Prostate gland (tissue), 2 donors: ENCODE measurements around the gene COLGALT1.

Source experiments
- POLR2AphosphoS5 ChIP-seq: sonication (generic); formaldehyde crosslinking; IDR thresholded peaks from one replicate; pipeline ENCODE4 v1.6.1; 2017; ENCODE audit warnings: antibody characterized with exemption
- TF ChIP-seq, protein P1 (sequence below), 4 experiments: fragments of 200-600 bp in 2 of 4; fragments of 450-650 bp in 2 of 4; sonication (generic) in 2 of 4; IDR thresholded peaks; 1 replicate in 3 of 4; 2 replicates in 1 of 4; pipeline ENCODE4 v1.5.1; 2016 to 2019; ENCODE audit warnings: antibody characterized with exemption in 4 of 4, mild to moderate bottlenecking in 2 of 4, moderate library complexity in 2 of 4

GRCh38 chr19:17611462-17612244, 56.2 kb downstream of the COLGALT1 start:
- TF ChIP-seq, protein P1, sequence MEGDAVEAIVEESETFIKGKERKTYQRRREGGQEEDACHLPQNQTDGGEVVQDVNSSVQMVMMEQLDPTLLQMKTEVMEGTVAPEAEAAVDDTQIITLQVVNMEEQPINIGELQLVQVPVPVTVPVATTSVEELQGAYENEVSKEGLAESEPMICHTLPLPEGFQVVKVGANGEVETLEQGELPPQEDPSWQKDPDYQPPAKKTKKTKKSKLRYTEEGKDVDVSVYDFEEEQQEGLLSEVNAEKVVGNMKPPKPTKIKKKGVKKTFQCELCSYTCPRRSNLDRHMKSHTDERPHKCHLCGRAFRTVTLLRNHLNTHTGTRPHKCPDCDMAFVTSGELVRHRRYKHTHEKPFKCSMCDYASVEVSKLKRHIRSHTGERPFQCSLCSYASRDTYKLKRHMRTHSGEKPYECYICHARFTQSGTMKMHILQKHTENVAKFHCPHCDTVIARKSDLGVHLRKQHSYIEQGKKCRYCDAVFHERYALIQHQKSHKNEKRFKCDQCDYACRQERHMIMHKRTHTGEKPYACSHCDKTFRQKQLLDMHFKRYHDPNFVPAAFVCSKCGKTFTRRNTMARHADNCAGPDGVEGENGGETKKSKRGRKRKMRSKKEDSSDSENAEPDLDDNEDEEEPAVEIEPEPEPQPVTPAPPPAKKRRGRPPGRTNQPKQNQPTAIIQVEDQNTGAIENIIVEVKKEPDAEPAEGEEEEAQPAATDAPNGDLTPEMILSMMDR (IDR thresholded peaks at IDR 0.05): no peak
- TF ChIP-seq POLR2AphosphoS5: no peak
